PFSK-1 (cell line): ENCODE measurements around the gene HEBP2.

Source experiments
- FOXP2 ChIP-seq: optimal IDR thresholded peaks from 2 replicates; pipeline ENCODE3; 2011; ENCODE audit warnings: borderline replicate concordance, control low read depth, inconsistent platforms; ENCODE audit not compliant: insufficient read depth; ENCODE audit errors: extremely low read length, extremely low read depth
- POLR2AphosphoS5 ChIP-seq: IDR thresholded peaks from 2 replicates; pipeline ENCODE4 v1.6.1; 2012; ENCODE audit warnings: low read depth, mild to moderate bottlenecking, control low read depth, low read length, moderate library complexity
- SIN3A ChIP-seq: IDR thresholded peaks from 2 replicates; pipeline ENCODE4 v1.6.1; 2012; ENCODE audit warnings: mild to moderate bottlenecking, low read length, moderate library complexity, borderline replicate concordance; ENCODE audit not compliant: insufficient read depth
- TAF1 ChIP-seq: IDR thresholded peaks from 2 replicates; pipeline ENCODE4 v1.6.1; 2012; ENCODE audit warnings: low read length, control low read depth, borderline replicate concordance; ENCODE audit not compliant: insufficient read depth
- TF ChIP-seq, protein P1 (sequence below), 2 experiments: IDR thresholded peaks; 2 replicates each; pipeline versions ENCODE4 v1.6.1 to v1.8.0; 2011 to 2012; ENCODE audit warnings: low read depth in 2 of 2, low read length in 2 of 2, control low read depth in 1 of 2, inconsistent platforms in 1 of 2, mild to moderate bottlenecking in 1 of 2, moderate library complexity in 1 of 2; ENCODE audit not compliant: insufficient read depth in 1 of 2

HEBP2 gene

GRCh38 chr6:138386897-138387296 is 17.1 kb upstream of the HEBP2 start:
- TF ChIP-seq, protein P1, sequence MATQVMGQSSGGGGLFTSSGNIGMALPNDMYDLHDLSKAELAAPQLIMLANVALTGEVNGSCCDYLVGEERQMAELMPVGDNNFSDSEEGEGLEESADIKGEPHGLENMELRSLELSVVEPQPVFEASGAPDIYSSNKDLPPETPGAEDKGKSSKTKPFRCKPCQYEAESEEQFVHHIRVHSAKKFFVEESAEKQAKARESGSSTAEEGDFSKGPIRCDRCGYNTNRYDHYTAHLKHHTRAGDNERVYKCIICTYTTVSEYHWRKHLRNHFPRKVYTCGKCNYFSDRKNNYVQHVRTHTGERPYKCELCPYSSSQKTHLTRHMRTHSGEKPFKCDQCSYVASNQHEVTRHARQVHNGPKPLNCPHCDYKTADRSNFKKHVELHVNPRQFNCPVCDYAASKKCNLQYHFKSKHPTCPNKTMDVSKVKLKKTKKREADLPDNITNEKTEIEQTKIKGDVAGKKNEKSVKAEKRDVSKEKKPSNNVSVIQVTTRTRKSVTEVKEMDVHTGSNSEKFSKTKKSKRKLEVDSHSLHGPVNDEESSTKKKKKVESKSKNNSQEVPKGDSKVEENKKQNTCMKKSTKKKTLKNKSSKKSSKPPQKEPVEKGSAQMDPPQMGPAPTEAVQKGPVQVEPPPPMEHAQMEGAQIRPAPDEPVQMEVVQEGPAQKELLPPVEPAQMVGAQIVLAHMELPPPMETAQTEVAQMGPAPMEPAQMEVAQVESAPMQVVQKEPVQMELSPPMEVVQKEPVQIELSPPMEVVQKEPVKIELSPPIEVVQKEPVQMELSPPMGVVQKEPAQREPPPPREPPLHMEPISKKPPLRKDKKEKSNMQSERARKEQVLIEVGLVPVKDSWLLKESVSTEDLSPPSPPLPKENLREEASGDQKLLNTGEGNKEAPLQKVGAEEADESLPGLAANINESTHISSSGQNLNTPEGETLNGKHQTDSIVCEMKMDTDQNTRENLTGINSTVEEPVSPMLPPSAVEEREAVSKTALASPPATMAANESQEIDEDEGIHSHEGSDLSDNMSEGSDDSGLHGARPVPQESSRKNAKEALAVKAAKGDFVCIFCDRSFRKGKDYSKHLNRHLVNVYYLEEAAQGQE (IDR thresholded peaks at IDR 0.05; ENCODE audit: insufficient read depth in 1 of 2, low read depth in 2 of 2, low read length in 2 of 2), result no peak
- TF ChIP-seq POLR2AphosphoS5 (no peak), FOXP2 (no peak), TAF1 (no peak), SIN3A (no peak)

- TF ChIP-seq TAF1 (no peak), POLR2AphosphoS5 (no peak), SIN3A (no peak), FOXP2 (no peak)
- TF ChIP-seq, protein P1 (IDR thresholded peaks at IDR 0.05; ENCODE audit: insufficient read depth in 1 of 2, low read depth in 2 of 2, low read length in 2 of 2), result no peak
These were observed 16.2 kb upstream of the HEBP2 start for GRCh38 chr6:138387577-138388368.

DNA sequence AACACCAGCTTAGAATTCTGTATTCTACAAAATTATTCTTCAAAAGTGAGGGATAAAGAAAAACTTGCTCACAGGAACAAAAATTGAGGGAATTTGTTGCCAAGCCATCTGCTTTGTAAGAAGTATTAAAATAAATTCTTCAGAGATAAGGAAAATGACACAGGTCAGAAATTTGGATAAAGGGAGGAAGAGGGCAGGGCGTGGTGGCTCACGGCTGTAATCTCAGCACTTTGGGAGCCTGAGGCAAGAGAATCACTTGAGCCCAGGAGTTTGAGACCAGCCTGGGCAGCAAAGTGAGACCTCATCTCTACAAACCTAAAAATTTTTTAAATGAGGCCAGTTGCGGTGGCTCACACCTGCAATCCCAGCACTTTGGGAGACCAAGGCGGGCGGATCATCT is 14.5 kb upstream of the HEBP2 start:
- TF ChIP-seq FOXP2, result no peak
- TF ChIP-seq POLR2AphosphoS5, result no peak
- TF ChIP-seq TAF1, result no peak
- no peak for TF ChIP-seq SIN3A

GRCh38 chr6:138393871-138394783 is 9.9 kb upstream of the HEBP2 start:
- TF ChIP-seq SIN3A (no peak), FOXP2 (no peak), POLR2AphosphoS5 (no peak), TAF1 (no peak)
- TF ChIP-seq, protein P1 (IDR thresholded peaks at IDR 0.05; ENCODE audit: insufficient read depth in 1 of 2, low read depth in 2 of 2, low read length in 2 of 2), result no peak

DNA sequence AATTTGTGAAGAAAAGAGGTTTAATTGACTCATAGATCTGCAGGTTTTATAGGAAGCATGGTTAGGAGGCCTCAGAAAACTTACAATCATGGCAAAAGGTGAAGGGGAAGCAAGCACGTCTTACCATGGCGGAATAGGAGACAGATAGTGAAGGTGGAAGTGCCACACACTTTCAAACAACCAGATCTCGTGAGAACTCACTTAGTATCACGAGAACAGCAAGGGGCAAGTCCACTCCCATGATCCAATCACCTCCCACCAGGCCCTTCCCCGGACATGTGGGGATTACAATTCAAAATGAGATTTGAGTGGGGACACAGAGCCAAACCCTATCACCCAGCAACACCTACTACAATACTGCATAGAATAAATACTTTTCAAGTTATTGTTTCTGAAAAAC is 7.3 kb upstream of the HEBP2 start:
- TF ChIP-seq FOXP2 (no peak), SIN3A (no peak), POLR2AphosphoS5 (no peak), TAF1 (no peak)
- TF ChIP-seq, protein P1 (IDR thresholded peaks at IDR 0.05; ENCODE audit: insufficient read depth in 1 of 2, low read depth in 2 of 2, low read length in 2 of 2), result no peak
